Right renal cortex interstitium (tissue), 3 donors: ENCODE measurements around the gene IL1RAP. TPM values are rescaled to one million over a fixed set of nuclear protein-coding genes. Genes with fewer than 3 reads are reported as not detected.
"Not testable (repeated sequence)": the region's sequence is repeated elsewhere in the genome, so short reads cannot be mapped to it uniquely, and the experiment has no call there.

Experiments
- DNase-seq, 3 donors: peaks; one replicate each; pipeline ENCODE4 v3.0.0-alpha.2; 2013; ENCODE audit warnings: low read depth in 3 of 3, low spot score in 2 of 3
- polyA plus RNA-seq, 3 donors: library from polyadenylated mRNA; unstranded; fragments of 120-200 nt; gene quantifications; one replicate each; pipeline ENCODE4 v1.2.1, GENCODE V29; 2013; ENCODE audit not compliant: insufficient read length in 3 of 3

Gene IL1RAP
- polyA plus RNA-seq, 3 donors: 19.4 to 27.4 (median 19.5) TPM

DNA sequence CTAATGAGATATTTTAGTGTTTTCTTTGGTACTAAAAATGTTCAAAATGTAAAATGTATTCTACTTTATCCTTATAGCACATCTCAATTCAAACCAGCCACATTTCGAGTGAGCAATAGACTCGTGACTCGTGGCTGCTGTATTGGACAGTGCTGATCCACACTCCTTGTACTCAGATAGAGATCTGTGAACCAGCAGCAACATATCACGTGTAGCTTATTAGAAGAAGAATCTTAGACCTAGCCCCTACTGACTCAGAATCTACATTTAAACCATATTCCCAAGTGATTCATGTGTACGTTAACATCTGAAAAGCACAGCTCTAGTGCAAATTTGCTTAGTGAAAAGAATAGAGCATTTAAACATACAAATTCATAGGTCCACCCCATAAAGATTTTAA is 130.9 kb downstream of the IL1RAP start:
- DNase-seq: no peak

DNA sequence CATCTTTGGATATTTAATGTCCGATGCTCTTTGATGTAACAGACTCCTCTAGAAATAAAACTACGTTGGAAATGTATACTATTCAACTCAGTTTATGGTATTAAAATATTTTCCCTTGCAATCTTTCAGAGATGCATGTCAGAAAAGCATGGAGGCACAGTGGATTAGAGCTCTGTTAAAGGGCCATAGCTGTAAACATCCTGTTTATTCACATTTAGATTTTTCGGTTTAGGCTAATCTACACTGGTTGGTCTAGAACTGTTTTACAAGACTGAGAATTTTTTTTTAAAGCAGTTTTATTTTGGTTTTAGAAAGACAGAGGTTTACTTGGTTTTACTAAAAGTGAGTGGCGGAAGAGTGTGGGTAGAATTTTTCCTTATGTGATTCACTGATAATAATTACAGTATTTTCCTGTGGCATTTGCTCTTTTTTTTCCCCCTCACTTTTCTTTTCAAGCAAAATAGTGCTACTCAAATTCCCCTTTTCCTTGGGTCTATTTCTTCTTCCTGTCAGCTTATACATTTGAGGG is 132.1 kb downstream of the IL1RAP start:
- no peak for DNase-seq

DNA sequence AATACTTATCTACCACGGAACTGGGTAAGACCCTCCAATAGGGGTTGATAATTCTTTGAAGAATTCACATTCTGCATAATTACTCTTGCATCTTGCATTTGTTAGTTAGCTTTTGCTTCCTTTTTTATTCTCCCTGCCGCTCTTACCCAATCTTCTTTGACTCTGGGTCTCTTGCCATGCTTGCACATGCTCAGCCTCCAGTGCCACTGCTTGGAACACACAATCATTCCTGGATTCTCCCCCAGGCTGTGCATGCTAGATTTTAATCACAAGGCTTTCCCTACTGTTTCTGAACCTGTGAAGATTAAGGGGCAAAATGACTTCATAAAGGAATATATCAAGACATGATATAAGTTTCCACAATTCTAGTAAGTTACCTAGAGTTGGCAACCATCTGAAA is 133.1 kb downstream of the IL1RAP start:
- DNase-seq: no peak

DNA sequence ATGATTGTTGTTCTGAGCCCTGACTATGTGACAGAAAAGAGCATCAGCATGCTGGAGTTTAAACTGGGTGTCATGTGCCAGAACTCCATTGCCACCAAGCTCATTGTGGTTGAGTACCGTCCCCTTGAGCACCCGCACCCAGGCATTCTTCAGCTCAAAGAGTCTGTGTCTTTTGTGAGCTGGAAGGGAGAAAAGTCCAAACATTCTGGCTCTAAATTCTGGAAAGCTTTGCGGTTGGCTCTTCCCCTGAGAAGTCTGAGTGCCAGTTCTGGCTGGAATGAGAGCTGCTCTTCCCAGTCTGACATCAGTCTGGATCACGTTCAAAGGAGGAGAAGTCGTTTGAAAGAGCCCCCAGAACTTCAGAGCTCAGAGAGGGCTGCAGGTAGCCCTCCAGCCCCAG is 142.0 kb downstream of the IL1RAP start:
- DNase-seq: no peak

DNA sequence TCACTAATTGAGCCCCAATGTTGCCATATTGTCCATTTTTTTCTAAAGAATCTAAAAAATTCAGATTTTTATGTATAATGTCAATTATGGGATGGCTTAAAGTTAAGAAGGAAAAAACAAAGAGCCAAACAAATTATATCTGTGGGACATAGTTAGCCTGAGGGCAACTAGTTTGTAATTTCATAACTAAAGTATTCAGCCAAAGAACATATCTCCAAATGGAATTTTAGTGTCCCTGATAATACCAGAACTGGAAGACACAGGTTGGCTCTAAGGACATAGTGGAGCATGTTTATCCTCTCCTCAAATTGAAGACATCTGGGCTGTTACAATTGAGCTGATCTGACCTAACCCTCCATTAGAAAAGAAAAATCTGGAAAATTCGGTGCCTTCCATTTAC is 144.2 kb downstream of the IL1RAP start:
- DNase-seq: no peak

DNA sequence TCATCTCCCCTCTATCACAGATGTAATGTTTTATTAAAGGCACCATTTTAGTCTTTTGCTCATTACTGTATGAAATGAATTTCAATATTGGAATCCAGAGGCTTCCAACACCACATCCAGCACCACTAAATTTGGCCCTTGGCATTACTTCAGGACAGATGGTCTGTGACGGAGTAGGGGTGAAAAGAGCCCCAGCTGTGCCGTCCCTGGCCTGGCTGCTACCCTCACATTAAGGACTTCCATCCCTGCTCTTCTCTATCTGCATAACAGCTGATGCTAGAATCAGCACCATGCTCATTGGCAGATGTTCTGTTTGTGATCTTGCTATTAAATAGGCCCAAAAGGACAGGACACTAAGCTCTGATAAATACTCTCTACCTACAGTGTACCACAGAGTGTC is 152.9 kb downstream of the IL1RAP start:
- DNase-seq: no peak

DNA sequence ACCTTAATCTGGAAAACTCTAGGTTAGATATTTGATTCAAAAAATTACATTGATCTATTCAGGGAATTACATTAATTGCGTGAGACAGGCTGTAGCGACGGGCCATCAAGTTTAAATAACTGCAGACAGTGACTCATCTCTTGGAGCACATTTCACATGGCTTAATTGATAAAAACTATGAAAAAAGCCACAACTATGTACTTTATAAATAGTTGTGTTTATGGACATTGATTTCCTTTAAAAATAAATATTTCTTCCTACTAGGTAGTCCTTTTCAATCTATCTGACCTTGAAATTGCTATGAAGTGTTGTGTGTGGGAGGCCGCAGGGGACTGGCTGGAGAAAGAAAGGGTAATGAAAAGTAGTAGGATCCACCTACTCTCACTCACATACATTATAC is 157.8 kb downstream of the IL1RAP start:
- DNase-seq: no peak

DNA sequence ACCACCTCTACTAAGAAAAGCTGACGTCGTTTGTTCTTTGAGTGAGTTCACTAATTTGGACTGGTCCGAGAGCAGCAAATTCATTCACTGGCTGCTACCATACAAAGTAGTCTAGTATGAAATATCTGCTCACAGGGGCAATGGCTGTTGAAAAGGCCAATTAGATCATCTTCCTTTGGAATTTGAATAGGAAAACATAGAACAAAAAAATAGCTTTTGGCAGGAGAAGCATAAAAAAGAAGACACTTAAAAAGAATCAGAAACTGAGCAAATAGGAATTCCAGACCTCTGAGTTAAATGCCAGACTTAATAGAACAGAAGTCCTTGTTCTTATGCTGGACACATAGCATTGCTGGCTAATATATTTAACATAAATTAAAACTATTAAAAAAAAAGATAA is 159.3 kb downstream of the IL1RAP start:
- no peak for DNase-seq

DNA sequence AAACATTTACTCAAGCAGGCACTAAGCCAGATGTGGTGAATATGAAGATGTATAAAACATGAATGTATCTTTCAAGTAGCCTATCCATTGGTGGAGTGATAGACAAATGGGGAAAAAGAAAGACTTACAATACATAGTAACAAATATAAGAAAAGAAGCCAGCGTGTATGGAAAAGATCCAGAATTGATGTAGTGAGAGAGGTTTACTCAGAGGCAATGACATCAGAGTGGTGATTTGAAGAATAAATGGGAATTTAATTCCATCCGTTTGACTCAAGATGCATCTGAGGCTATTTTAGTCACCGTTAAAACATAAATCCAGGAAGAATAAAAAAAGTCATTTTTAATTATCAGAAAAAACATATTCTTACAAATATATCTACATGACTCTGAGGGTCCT is 162.6 kb downstream of the IL1RAP start:
- DNase-seq: no peak

DNA sequence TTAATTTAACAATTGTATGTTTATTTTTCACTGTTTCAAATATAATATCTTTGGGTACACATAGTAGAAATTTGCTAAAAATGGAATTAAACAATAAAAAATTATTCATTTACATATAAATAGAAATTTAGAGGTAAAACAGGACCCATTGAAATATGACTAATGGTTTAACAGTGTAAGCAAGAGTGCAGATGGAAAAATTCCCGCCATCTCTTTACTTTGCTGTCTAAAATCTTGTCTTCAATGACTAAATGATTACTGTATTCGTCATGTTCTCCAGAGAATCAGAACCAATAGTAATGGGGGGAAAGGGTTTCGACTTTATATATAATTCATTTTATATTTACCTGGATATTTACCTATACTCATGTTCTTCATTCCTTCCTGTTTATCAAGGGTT is 163.1 kb downstream of the IL1RAP start:
- no peak for DNase-seq

DNA sequence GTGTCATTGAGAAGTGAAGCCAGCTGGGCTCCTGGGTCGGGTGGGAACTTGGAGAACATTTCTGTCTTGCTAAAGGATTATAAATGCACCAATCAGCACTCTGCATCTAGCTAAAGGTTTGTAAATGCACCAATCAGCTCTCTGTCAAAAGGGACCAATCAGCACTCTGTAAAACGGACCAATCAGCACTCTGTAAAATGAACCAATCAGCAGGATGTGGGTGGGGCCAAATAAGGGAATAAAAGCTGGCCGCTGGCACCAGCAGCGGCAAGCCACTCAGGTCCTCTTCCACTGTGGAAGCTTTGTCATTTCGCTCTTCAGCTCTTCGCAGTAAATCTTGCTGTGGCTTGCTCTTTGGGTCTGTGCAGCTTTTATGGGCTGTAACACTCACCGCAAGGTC is 164.0 kb downstream of the IL1RAP start:
- DNase-seq: not testable (repeated sequence)

DNA sequence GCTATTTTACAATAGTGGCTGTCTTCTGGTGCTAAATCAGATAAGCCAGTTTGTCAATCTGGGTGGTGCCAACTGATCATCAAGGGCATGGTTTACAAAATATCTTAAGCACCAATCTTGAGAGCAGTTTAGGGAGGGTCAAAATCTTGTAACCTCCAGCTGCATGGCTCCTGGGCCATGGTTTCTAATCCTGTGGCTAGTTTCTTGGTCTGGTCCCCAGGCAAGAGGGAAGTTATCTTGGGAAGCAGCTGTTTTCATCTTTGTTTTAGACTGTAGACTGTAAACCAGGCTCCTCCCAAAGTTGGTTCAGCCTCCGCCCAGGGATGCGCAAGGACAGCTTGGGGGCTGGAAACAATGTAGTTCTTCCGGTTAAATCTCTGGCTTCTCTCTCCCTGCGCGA is 166.8 kb downstream of the IL1RAP start:
- DNase-seq: no peak

DNA sequence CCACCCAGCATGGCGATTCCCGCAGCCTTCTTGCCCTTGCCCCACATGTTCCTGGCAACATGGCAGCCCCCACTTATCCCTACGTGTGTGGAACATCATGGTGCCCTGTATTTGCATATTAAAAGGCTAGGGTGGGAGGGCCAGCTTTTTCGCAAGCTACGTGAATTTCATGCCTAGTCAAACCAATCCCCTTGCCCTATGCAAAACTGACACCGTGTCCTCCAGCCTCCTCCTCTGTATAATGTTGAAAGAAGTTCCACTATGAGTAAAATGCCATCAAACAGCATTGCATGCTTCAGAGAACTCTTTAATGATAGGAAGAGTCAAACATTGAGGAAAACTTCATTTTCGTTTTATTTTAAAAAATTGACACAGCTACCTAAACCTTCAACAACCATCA is 170.9 kb downstream of the IL1RAP start:
- no peak for DNase-seq

DNA sequence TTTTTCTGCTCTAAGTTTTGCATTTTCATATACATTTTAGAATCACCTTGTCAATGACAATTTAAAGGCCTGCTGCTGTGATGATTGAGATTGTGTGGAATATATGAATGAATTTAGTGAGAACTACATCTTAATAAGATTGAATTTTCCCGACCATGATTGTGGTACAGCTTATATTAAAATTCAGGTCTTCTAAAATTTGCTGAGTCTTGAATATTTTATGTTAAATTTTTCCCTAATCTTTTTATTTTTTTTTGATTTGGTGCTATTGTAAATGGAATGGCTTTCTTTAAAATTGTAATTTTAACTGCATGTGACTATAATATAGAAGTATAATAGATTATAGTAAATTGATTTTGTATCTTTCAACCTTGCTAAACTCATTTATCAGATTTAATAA is 172.1 kb downstream of the IL1RAP start:
- DNase-seq: no peak

DNA sequence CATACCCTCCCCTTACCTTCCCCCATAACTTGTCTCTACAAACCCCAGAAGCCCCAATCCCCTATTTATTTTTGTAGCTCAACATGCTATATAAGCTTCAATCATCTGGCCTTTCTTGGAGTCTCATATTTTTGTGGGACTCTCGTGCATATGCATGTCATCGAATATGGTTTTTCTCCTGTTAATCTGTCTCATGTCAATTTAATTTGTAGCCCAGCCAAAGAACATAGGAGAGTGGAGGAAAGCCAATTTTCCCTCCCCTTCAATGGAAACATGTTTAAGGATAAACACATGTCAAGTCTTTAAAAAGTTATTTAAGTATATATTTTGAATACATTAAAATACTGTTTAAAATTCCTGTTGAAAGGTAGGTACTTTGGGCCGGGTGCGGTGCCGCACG is 176.4 kb downstream of the IL1RAP start:
- DNase-seq: no peak

DNA sequence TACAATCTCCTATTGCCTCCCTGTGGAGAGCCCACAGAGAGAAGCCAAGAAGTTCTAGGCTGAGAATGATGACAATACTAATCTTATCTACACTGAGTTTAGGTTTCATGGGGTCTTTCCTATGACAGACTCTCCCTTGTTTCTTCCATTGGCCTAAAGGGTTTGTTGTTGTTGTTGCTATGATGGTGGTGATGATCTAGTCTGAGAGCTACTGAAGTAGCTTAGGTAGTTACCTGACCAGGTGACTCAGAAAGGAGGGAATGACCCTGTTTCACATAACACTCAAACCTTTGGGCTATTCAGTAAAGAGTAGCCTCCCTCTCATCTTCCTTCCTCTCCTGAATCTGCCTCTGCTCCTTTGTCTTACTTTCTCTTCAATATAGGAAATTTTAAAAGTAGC is 178.4 kb downstream of the IL1RAP start:
- no peak for DNase-seq

DNA sequence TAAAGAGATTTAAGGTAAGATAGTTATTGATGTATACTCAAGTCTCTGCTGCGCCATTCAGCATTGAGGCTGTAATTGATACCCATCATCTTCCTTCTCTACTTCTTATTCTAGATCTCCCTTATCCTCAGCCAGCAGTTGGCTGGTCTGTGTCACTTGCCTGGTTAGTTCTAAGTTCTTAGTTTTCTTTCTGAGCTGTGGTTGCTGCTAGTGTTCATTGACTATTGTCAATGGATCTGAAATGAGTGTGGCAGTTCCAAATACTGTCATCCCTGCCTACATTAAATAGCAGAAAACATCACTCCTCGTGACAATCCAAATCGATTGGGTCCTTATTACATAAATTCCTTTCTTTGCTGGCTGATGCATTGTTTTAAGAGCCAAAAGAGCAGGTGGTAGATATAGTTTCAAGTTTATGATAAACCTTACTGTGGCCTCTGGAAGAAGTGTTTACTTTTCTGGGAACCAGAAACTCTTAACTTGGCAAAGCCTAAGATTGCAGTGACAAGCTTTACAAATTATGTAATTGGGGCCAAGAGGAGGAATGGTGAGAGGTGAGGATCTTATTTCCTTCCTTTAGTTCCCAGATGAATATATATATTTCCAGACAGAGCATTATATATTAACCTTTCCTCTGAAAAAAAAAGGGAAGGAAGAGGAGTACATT is 180.6 kb downstream of the IL1RAP start:
- no peak for DNase-seq

DNA sequence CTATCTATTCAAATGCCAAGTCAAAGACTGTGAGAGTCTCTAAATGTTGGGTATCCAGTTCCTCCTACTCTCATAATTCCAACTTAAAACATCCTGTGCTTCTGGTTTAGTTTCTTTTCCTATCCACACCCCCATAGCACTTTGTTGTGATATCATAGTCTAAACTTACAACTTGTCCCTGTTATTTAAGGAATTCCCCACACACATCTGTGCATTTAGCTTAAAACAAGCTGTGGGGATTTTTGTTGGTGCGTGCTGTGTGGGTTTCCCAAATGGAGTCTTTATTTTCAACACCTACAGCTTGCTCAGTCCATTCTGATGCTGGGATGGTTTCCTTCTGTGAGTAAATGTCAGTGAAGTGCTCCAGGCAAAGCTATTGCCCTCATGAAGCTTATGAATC is 181.3 kb downstream of the IL1RAP start:
- no peak for DNase-seq

DNA sequence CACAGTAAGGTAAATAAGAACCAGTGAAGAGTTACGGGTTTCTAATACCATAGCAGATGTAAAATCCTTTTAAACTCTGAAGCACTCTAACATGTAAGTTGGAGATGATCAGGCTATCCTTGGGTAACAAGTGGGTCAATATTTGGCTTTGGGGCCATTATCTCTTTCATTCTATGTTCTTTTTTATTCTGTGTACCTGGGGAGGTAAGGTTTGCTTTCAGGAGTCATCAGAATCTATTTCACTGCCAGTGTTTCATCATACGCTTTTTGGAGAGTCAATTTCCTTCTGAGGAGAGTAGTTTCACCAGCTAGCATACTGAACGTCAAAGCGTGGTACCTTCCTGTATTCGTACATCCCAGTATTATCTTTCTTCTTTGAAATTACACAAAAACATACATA is 182.1 kb downstream of the IL1RAP start:
- no peak for DNase-seq

DNA sequence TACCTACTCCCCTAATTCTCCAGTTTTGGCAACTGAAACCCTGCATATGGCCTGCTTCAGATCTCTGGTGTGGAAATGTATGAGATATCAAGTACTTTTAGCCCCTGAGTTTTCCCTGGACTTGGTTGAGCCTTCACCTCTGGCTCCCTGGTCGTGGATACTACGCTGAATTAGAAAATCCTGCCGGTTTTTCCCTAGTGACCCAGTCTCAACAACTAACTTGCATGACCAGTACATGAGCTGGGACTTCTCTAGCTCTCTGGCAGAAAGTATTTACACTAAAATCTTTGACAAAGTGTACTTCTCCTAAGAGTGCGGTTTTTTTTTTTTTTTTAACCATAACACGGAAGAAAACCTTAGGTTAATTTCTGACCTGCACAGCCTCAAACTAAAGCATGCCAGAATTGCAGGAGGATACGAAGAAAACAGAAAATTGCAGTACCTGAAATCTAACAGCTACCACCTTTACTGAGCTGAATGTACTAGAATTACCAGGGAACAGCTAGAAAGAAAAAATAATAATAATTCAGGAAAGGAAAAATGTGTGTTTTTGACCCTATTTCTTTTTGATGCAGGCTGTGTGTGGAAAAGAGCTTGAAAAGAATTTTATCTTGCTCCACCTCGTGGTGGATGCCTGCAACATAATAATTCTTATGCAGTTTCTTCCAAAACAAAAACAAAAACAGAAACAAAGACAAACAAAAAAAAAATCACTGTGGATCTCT is 183.1 kb downstream of the IL1RAP start:
- DNase-seq: no peak

DNA sequence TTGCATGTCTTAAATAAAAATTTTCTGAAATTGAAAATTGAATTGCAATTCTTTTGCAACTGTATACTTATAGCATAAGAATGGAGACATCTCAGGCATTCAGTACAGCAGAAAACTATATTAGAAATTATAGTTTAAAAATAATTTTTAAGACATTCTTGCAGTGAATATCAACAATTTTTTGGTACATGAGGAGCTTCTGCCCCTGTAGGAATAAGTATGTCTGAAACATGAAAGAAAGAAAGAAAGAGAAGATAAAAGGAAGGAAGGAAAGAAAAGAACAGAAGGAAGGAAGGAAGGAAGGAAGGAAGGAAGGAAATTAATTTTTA is 183.6 kb downstream of the IL1RAP start:
- DNase-seq: no peak

DNA sequence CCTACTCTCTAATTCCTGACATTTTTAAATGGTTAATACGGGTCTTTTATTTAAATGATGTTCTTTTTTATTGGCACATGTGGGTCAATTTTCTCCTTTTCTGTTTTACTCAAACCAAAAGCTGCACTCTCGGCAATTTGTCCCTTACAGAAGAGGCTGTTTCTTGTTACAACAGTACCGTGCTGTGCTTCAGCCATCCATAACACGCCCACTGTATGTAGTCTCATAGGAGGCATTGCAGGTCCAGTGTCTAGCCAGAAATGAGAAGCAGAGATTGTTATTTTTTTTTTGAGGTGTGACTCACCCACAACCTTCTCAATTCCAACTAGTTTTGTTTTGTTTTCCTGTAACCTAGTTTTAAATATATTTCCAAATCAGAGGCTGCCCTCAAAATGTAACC is 184.0 kb downstream of the IL1RAP start:
- DNase-seq: no peak

DNA sequence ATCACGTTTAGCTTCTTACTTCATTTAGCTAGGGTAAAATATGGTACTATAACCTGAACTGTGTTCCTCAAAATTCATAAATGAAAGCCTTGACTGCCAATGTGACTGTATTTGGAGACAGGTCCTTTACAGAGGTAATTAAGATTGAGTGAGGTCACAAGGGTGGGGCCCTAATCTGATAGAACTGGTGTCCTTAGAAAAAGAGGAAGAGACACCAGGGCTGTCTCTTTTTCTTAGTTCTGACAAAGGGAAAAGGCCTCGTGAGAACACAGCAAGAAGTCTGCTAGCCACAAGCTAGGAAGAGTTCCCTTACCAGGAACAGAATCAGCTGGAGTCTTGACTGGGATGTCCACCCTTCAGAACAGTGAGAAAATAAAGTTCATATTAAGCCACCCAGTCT is 185.9 kb downstream of the IL1RAP start:
- no peak for DNase-seq
